Measurements from ENCODE around the gene NMRK2.

Gene NMRK2

DNA sequence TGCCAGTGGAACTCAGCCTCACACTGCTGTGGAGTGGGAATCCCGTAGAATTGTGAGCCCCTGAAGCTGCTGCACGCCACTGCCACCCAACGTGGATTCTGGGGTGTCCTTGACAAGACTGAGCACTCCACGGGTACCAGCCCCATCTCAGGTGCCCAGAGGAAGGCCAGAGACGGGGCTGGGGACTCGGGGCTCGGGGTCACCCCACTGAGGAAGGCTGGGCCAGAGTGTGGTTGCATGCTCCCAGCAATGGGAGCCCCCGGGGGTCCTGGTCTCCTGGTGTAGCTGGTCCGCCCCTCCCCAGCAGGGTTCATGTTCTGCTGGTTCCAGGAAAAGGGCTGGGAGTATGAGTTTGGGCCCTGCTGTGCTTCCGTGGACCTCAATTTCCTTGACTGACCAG lies 22.8 kb downstream of the NMRK2 start:
- no peak for TF ChIP-seq LEF1 (IDR thresholded peaks at IDR 0.05; ENCODE audit: borderline replicate concordance)
- no peak for TF ChIP-seq ELF4 (IDR thresholded peaks at IDR 0.05)
- TF ChIP-seq BHLHE40 (IDR thresholded peaks at IDR 0.05; ENCODE audit: borderline replicate concordance) = no peak
- no peak for TF ChIP-seq FOXM1 (IDR thresholded peaks at IDR 0.05; ENCODE audit: borderline replicate concordance)
- no peak for TF ChIP-seq HDGF (IDR thresholded peaks at IDR 0.05; ENCODE audit: borderline replicate concordance)
- no peak for TF ChIP-seq NFRKB (IDR thresholded peaks at IDR 0.05)
- no peak for TF ChIP-seq CTBP1 (IDR thresholded peaks at IDR 0.05; ENCODE audit: borderline replicate concordance)
- no peak for TF ChIP-seq SUZ12 (IDR thresholded peaks at IDR 0.05)
- TF ChIP-seq FOXA1 (IDR thresholded peaks at IDR 0.05) = no peak
- no peak for TF ChIP-seq ARNT (IDR thresholded peaks at IDR 0.05)
- no peak for TF ChIP-seq FOXK2 (IDR thresholded peaks at IDR 0.05)
- TF ChIP-seq TARDBP (IDR thresholded peaks at IDR 0.05) = no peak
- TF ChIP-seq L3MBTL2 (conservative IDR thresholded peaks at IDR 0.05) = no peak
- no peak for TF ChIP-seq SP1 (IDR thresholded peaks at IDR 0.05)
- TF ChIP-seq ZNF384 (IDR thresholded peaks at IDR 0.05) = no peak
- TF ChIP-seq, protein P1, sequence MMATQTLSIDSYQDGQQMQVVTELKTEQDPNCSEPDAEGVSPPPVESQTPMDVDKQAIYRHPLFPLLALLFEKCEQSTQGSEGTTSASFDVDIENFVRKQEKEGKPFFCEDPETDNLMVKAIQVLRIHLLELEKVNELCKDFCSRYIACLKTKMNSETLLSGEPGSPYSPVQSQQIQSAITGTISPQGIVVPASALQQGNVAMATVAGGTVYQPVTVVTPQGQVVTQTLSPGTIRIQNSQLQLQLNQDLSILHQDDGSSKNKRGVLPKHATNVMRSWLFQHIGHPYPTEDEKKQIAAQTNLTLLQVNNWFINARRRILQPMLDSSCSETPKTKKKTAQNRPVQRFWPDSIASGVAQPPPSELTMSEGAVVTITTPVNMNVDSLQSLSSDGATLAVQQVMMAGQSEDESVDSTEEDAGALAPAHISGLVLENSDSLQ (IDR thresholded peaks at IDR 0.05) = no peak
- CTCF ChIA-PET = no interaction called here
- POLR2A ChIA-PET = interaction anchor here (1.1 kb wide), 1 partner anchor 13 kb away, joined by 3 read pairs; no protein-coding TSS in a partner anchor
- DNase-seq (ENCODE audit: extremely low spot score) = no peak

GRCh38 chr19:3958836-3959765 lies 26.2 kb downstream of the NMRK2 start:
- DNase-seq (ENCODE audit: extremely low spot score) = no peak
- ChIA-PET POLR2A (no interaction called here), CTCF (no interaction called here)
- TF ChIP-seq NFRKB (IDR thresholded peaks at IDR 0.05) (no peak), CTBP1 (IDR thresholded peaks at IDR 0.05; ENCODE audit: borderline replicate concordance) (no peak), ZNF384 (IDR thresholded peaks at IDR 0.05) (no peak), ELF4 (IDR thresholded peaks at IDR 0.05) (no peak), FOXK2 (IDR thresholded peaks at IDR 0.05) (no peak), L3MBTL2 (conservative IDR thresholded peaks at IDR 0.05) (no peak), LEF1 (IDR thresholded peaks at IDR 0.05; ENCODE audit: borderline replicate concordance) (no peak), TARDBP (IDR thresholded peaks at IDR 0.05) (no peak), HDGF (IDR thresholded peaks at IDR 0.05; ENCODE audit: borderline replicate concordance) (no peak), SUZ12 (IDR thresholded peaks at IDR 0.05) (no peak), BHLHE40 (IDR thresholded peaks at IDR 0.05; ENCODE audit: borderline replicate concordance) (no peak), FOXM1 (IDR thresholded peaks at IDR 0.05; ENCODE audit: borderline replicate concordance) (no peak), SP1 (IDR thresholded peaks at IDR 0.05) (no peak), FOXA1 (IDR thresholded peaks at IDR 0.05) (no peak), ARNT (IDR thresholded peaks at IDR 0.05) (no peak)
- TF ChIP-seq, protein P1 (IDR thresholded peaks at IDR 0.05) = no peak

DNA sequence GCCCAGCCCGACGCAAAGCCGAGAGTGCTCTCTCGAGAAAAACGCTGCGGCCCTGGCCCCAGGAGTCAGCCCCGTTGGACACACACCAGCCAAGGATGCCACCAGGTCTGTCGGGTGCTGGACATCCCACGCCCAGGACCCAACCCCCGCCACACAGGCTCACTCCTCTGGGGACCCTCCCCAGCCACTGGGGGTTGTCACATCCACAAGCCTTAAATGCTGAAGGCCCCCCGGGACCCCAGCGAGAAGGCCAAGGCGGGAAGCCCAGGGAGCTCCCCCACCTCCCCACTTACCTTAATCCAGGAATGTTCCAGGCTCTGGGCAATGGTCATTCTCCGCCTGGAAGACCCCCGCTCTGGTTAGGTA lies 26.9 kb downstream of the NMRK2 start:
- no peak for DNase-seq (ENCODE audit: extremely low spot score)
- CTCF ChIA-PET = no interaction called here
- TF ChIP-seq ELF4 (IDR thresholded peaks at IDR 0.05) (no peak), SP1 (IDR thresholded peaks at IDR 0.05) (no peak), FOXM1 (IDR thresholded peaks at IDR 0.05; ENCODE audit: borderline replicate concordance) (no peak), LEF1 (IDR thresholded peaks at IDR 0.05; ENCODE audit: borderline replicate concordance) (no peak), BHLHE40 (IDR thresholded peaks at IDR 0.05; ENCODE audit: borderline replicate concordance) (no peak), L3MBTL2 (conservative IDR thresholded peaks at IDR 0.05) (no peak), SUZ12 (IDR thresholded peaks at IDR 0.05) (no peak), ARNT (IDR thresholded peaks at IDR 0.05) (no peak), NFRKB (IDR thresholded peaks at IDR 0.05) (no peak), HDGF (IDR thresholded peaks at IDR 0.05; ENCODE audit: borderline replicate concordance) (no peak)
- TF ChIP-seq, protein P1 (IDR thresholded peaks at IDR 0.05) = no peak
- POLR2A ChIA-PET = no interaction called here

GRCh38 chr19:3961007-3961406 lies 28.1 kb downstream of the NMRK2 start:
- TF ChIP-seq LEF1 (IDR thresholded peaks at IDR 0.05; ENCODE audit: borderline replicate concordance) (no peak), CTBP1 (IDR thresholded peaks at IDR 0.05; ENCODE audit: borderline replicate concordance) (no peak), L3MBTL2 (conservative IDR thresholded peaks at IDR 0.05) (no peak), FOXK2 (IDR thresholded peaks at IDR 0.05) (no peak), TARDBP (IDR thresholded peaks at IDR 0.05) (no peak), NFRKB (IDR thresholded peaks at IDR 0.05) (no peak), FOXM1 (IDR thresholded peaks at IDR 0.05; ENCODE audit: borderline replicate concordance) (no peak), HDGF (IDR thresholded peaks at IDR 0.05; ENCODE audit: borderline replicate concordance) (no peak), ZNF384 (IDR thresholded peaks at IDR 0.05) (no peak), FOXA1 (IDR thresholded peaks at IDR 0.05) (no peak)
- TF ChIP-seq, protein P1 (IDR thresholded peaks at IDR 0.05) = no peak
- POLR2A ChIA-PET = no interaction called here
- CTCF ChIA-PET = no interaction called here
- no peak for DNase-seq (ENCODE audit: extremely low spot score)

All from HEK293T (cell line).